ENCODE results near the gene DTYMK. TPM values are rescaled to one million over a fixed set of nuclear protein-coding genes. Genes with fewer than 3 reads are reported as not detected.
"Not testable (repeated sequence)": the region's sequence is repeated elsewhere in the genome, so short reads cannot be mapped to it uniquely, and the experiment has no call there.

The DTYMK gene
- total RNA-seq, 1 donor from 2014 or later: 14.9 TPM

DNA sequence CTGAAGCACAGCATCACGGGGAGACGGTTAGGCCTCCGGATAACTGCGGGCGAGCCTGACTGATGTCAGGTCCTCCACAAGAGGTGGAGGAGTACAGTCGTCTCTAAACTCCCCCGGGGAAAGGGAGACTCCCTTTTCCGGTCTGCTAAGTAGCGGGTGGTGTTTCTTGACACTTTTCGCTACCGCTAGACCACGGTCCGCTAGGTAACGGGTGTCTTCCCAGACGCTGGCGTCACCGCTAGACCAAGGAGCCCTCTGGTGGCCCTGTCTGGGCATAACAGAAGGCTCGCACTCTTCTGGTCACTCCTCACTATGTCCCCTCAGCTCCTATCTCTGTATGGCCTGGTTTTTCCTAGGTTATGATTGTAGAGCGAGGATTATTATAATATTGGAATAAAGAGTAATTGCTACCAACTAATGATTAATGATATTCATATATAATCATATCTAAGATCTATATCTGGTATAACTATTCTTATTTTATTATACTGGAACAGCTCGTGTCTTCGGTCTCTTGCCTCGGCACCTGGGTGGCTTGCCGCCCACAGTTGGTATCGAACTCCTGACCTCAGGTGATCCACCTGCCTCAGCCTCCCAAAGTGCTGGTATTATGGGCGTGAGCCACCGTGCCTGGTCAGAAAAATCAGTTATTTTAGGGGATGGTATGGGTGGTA, 46.0 kb upstream of the DTYMK start:
- H3K9me3 ChIP-seq; H3K27ac ChIP-seq; ATAC-seq; intact Hi-C loops (cut with DNase I); H3K4me3 ChIP-seq; H3K27me3 ChIP-seq; H3K36me3 ChIP-seq: not testable (repeated sequence)
- TF ChIP-seq, protein P1, sequence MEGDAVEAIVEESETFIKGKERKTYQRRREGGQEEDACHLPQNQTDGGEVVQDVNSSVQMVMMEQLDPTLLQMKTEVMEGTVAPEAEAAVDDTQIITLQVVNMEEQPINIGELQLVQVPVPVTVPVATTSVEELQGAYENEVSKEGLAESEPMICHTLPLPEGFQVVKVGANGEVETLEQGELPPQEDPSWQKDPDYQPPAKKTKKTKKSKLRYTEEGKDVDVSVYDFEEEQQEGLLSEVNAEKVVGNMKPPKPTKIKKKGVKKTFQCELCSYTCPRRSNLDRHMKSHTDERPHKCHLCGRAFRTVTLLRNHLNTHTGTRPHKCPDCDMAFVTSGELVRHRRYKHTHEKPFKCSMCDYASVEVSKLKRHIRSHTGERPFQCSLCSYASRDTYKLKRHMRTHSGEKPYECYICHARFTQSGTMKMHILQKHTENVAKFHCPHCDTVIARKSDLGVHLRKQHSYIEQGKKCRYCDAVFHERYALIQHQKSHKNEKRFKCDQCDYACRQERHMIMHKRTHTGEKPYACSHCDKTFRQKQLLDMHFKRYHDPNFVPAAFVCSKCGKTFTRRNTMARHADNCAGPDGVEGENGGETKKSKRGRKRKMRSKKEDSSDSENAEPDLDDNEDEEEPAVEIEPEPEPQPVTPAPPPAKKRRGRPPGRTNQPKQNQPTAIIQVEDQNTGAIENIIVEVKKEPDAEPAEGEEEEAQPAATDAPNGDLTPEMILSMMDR (IDR thresholded peaks at IDR 0.05): peak; percentile 71
- peaks cover 14% of the 10 kb centered on the region for H3K4me1 ChIP-seq
- peak; percentile 82 for DNase-seq

DNA sequence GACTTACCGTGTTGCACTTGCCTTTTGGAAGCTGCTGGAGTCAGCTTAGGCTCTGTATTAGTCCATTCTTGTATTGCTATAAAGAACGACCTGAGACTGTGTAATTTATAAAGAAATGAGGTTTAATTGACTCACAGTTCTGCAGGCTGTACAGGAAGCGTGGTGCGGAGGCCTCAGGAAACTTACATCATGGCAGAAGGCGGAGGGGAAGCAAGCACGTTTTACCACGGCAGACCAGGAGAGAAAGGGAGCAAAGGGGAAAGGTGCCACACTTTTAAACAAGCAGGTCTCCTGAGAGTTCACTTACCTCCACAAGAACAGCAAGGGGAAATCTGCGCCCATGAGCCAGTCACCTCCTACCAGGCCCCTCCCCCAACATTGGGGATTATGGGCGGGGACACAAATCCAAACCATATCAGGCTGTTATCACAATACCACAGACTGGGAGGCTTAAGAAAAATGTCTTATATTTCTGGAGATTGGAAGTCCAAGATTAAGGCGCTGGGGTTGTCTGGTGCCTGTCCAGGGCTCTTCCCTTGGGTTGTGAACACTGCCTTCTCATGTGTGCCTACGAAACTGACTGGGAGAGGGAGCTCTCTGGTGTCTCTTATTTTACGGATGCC, 44.2 kb upstream of the DTYMK start:
- H3K36me3 ChIP-seq: peaks cover 3% of the 10 kb centered on the region
- H3K4me3 ChIP-seq: no peak overlapping the region
- intact Hi-C loops (cut with DNase I): no loop called here
- no peaks in the 10 kb centered on the region for H3K27me3 ChIP-seq
- H3K9me3 ChIP-seq: no peaks in the 10 kb centered on the region
- peaks cover 13% of the 10 kb centered on the region for H3K4me1 ChIP-seq
- ATAC-seq (no peak), DNase-seq (no peak)
- TF ChIP-seq, protein P1 (IDR thresholded peaks at IDR 0.05): no peak
- no peak overlapping the region for H3K27ac ChIP-seq

DNA sequence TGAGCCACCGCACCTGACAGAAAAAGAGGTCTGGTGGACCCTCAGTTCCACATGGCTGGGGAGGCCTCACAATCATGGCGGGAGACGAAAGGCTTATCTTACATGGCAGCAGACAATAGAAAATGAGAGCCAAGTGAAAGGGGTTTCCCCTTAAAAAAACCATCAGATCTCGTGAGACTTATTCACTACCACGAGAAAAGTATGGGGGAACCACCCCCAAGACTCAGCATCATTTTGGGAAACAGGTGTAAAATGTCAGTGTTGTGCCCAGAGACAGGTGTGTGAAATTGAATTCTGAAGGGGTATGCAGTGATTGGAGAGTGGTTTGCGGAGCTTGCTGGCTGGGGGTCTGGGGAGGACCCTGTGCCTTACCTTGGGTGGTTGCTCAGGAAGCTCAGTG, 43.3 kb upstream of the DTYMK start:
- intact Hi-C loops (cut with DNase I): no loop called here
- no peak overlapping the region for H3K4me3 ChIP-seq

DNA sequence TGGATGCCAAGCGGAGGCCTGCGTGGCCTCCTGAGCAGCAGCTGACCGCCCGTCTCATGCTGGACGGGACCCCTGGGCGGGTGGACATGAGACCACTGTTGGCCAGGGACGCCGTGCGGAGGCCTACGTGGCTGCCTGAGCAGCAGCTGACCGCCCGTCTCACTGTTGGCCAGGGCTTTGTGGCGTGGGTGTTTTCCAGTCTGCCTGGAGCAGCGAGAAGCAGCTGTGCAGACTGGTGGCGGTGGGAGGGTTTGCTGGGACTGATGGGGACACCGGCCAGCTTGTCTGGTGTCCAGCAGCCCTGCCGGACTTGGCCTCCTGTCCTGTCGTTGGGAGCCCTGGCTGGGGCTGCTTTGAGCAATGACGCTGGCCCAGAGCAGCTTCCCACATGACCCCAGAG, 42.0 kb upstream of the DTYMK start:
- no peak for ATAC-seq
- Histone ChIP-seq H3K27me3 (no peaks in the 10 kb centered on the region), H3K27ac (no peak overlapping the region), H3K9me3 (no peaks in the 10 kb centered on the region), H3K4me3 (no peak overlapping the region), H3K36me3 (peaks cover 7% of the 10 kb centered on the region), H3K4me1 (peaks cover 2% of the 10 kb centered on the region)
- no peak for DNase-seq
- TF ChIP-seq, protein P1 (IDR thresholded peaks at IDR 0.05): no peak
- intact Hi-C loops (cut with DNase I): no loop called here

More for the DNA sequence above, 43.3 kb upstream of the DTYMK start:
- Histone ChIP-seq H3K4me1 (peaks cover 8% of the 10 kb centered on the region), H3K27me3 (no peaks in the 10 kb centered on the region), H3K36me3 (peaks cover 7% of the 10 kb centered on the region), H3K9me3 (no peaks in the 10 kb centered on the region), H3K27ac (no peak overlapping the region)
- TF ChIP-seq, protein P1 (IDR thresholded peaks at IDR 0.05): no peak
- DNase-seq (no peak), ATAC-seq (no peak)

DNA sequence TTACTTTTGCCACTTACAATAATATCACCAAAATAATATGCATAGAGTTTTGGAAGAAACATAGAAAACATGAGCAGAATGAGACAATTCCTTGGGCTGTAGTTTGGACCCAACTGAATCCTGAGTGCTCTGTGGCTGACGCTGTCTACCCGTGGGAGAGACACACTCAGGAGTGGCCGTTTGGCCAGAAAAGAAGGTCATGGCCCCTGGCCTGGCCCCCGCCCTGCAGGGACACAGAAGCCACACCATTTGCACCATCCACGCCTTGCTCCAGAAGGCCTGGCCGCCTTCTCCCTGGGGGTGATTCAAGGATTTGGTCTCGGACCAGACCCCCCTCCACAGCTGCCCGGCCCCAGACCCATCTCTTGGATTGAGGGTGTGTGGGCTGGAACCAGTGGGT, 41.4 kb upstream of the DTYMK start:
- Histone ChIP-seq H3K27me3 (no peaks in the 10 kb centered on the region), H3K36me3 (peaks cover 7% of the 10 kb centered on the region), H3K9me3 (no peaks in the 10 kb centered on the region), H3K4me1 (no peaks in the 10 kb centered on the region), H3K4me3 (no peak overlapping the region), H3K27ac (no peak overlapping the region)
- TF ChIP-seq, protein P1 (IDR thresholded peaks at IDR 0.05): no peak
- no peak for DNase-seq
- no peak for ATAC-seq
- intact Hi-C loops (cut with DNase I): no loop called here
